Effector memory CD4-positive, alpha-beta T cell (primary cell): ENCODE measurements around the gene PPM1B.

ENCODE experiments used
- DNase-seq, 3 donors: peaks; one replicate each; pipeline ENCODE4 v3.0.0-alpha.2; 2020
- H3K27ac ChIP-seq: 2 replicates; pipeline ENCODE4 v1.7.0; 2013; ENCODE audit warnings: mild to moderate bottlenecking, low read length, moderate library complexity; ENCODE audit not compliant: insufficient read depth, poor library complexity, severe bottlenecking
- H3K27me3 ChIP-seq: replicated peaks from 2 replicates; pipeline ENCODE4 v1.7.0; 2013; ENCODE audit warnings: mild to moderate bottlenecking, low read length; ENCODE audit not compliant: insufficient read depth, control insufficient read depth, poor library complexity, severe bottlenecking
- H3K36me3 ChIP-seq: 2 replicates; pipeline ENCODE4 v1.7.0; 2013; ENCODE audit warnings: mild to moderate bottlenecking, low read length, moderate library complexity; ENCODE audit not compliant: control insufficient read depth, insufficient read depth
- H3K4me1 ChIP-seq: 2 replicates; pipeline ENCODE4 v1.7.0; 2013; ENCODE audit warnings: low read length, mild to moderate bottlenecking; ENCODE audit not compliant: control insufficient read depth, insufficient read depth, poor library complexity, severe bottlenecking
- H3K4me3 ChIP-seq: 2 replicates; pipeline ENCODE4 v1.7.0; 2013; ENCODE audit warnings: low read length, low read depth, mild to moderate bottlenecking; ENCODE audit not compliant: insufficient read depth, poor library complexity, severe bottlenecking
- H3K9me3 ChIP-seq: 2 replicates; pipeline ENCODE4 v1.7.0; 2013; ENCODE audit warnings: mild to moderate bottlenecking, low read length, moderate library complexity; ENCODE audit not compliant: control insufficient read depth

PPM1B gene

GRCh38 chr2:44191739-44192138 lies 23.1 kb downstream of the PPM1B start:
- H3K27me3 ChIP-seq = no peaks in the 10 kb centered on the region
- peaks cover 2% of the 10 kb centered on the region for H3K4me1 ChIP-seq
- no peak overlapping the region for H3K27ac ChIP-seq
- H3K4me3 ChIP-seq = no peak overlapping the region
- H3K36me3 ChIP-seq = no peaks in the 10 kb centered on the region
- no peak for DNase-seq
- no peaks in the 10 kb centered on the region for H3K9me3 ChIP-seq

GRCh38 chr2:44192646-44193045 lies 24.0 kb downstream of the PPM1B start:
- Histone ChIP-seq H3K9me3 (no peaks in the 10 kb centered on the region), H3K4me3 (no peak overlapping the region), H3K4me1 (peaks cover 2% of the 10 kb centered on the region), H3K36me3 (no peaks in the 10 kb centered on the region), H3K27ac (no peak overlapping the region), H3K27me3 (no peaks in the 10 kb centered on the region)
- no peak for DNase-seq

- no peaks in the 10 kb centered on the region for H3K36me3 ChIP-seq
- no peak for DNase-seq
- H3K27me3 ChIP-seq = no peaks in the 10 kb centered on the region
- H3K4me3 ChIP-seq = no peak overlapping the region
- no peaks in the 10 kb centered on the region for H3K9me3 ChIP-seq
- H3K27ac ChIP-seq = no peak overlapping the region
- H3K4me1 ChIP-seq = no peaks in the 10 kb centered on the region
Measured at GRCh38 chr2:44195714-44196113, 27.0 kb downstream of the PPM1B start.

- no peak for DNase-seq
- no peaks in the 10 kb centered on the region for H3K4me1 ChIP-seq
- no peak overlapping the region for H3K4me3 ChIP-seq
- no peaks in the 10 kb centered on the region for H3K27me3 ChIP-seq
- H3K9me3 ChIP-seq = no peaks in the 10 kb centered on the region
- no peak overlapping the region for H3K27ac ChIP-seq
- peaks cover 11% of the 10 kb centered on the region for H3K36me3 ChIP-seq
Measured at GRCh38 chr2:44197816-44198215, 29.1 kb downstream of the PPM1B start.

- Histone ChIP-seq H3K9me3 (no peaks in the 10 kb centered on the region), H3K4me1 (peaks cover 4% of the 10 kb centered on the region), H3K27ac (no peak overlapping the region), H3K4me3 (no peak overlapping the region), H3K27me3 (no peaks in the 10 kb centered on the region), H3K36me3 (peaks cover 11% of the 10 kb centered on the region)
- DNase-seq = no peak
Measured at GRCh38 chr2:44200011-44200410, 31.3 kb downstream of the PPM1B start.

GRCh38 chr2:44200759-44201158 lies 32.1 kb downstream of the PPM1B start:
- Histone ChIP-seq H3K4me1 (peaks cover 4% of the 10 kb centered on the region), H3K9me3 (no peaks in the 10 kb centered on the region), H3K27me3 (no peaks in the 10 kb centered on the region), H3K4me3 (no peak overlapping the region), H3K27ac (no peak overlapping the region), H3K36me3 (peaks cover 11% of the 10 kb centered on the region)
- no peak for DNase-seq

- Histone ChIP-seq H3K27me3 (no peaks in the 10 kb centered on the region), H3K4me3 (no peak overlapping the region), H3K9me3 (no peaks in the 10 kb centered on the region), H3K36me3 (peaks cover 11% of the 10 kb centered on the region), H3K27ac (no peak overlapping the region), H3K4me1 (peaks cover 4% of the 10 kb centered on the region)
- DNase-seq = no peak
Measured at GRCh38 chr2:44201648-44202165, 33.0 kb downstream of the PPM1B start.

GRCh38 chr2:44203542-44203941 lies 34.9 kb downstream of the PPM1B start:
- H3K9me3 ChIP-seq = no peaks in the 10 kb centered on the region
- H3K4me1 ChIP-seq = peaks cover 4% of the 10 kb centered on the region
- no peak for DNase-seq
- H3K27ac ChIP-seq = no peak overlapping the region
- H3K27me3 ChIP-seq = no peaks in the 10 kb centered on the region
- peaks cover 11% of the 10 kb centered on the region for H3K36me3 ChIP-seq
- H3K4me3 ChIP-seq = no peak overlapping the region

GRCh38 chr2:44205169-44205568 lies 36.5 kb downstream of the PPM1B start:
- no peak overlapping the region for H3K27ac ChIP-seq
- no peak overlapping the region for H3K4me3 ChIP-seq
- no peaks in the 10 kb centered on the region for H3K9me3 ChIP-seq
- DNase-seq = no peak
- H3K36me3 ChIP-seq = peaks cover 22% of the 10 kb centered on the region
- H3K4me1 ChIP-seq = peaks cover 4% of the 10 kb centered on the region
- no peaks in the 10 kb centered on the region for H3K27me3 ChIP-seq

- Histone ChIP-seq H3K27ac (no peak overlapping the region), H3K4me1 (peaks cover 4% of the 10 kb centered on the region)
- DNase-seq = no peak
Measured at GRCh38 chr2:44207102-44207501, 38.4 kb downstream of the PPM1B start.

More at GRCh38 chr2:44207102-44207501, 38.4 kb downstream of the PPM1B start:
- H3K4me3 ChIP-seq = no peak overlapping the region
- no peaks in the 10 kb centered on the region for H3K9me3 ChIP-seq
- peaks cover 17% of the 10 kb centered on the region for H3K36me3 ChIP-seq
- no peaks in the 10 kb centered on the region for H3K27me3 ChIP-seq
